Measurements from ENCODE around the gene RAB11B. TPM values are rescaled to one million over a fixed set of nuclear protein-coding genes. Genes with fewer than 3 reads are reported as not detected.

The RAB11B gene
- total and polyA plus RNA-seq, 2 of the 13 experiments (the other 11 are each of a cell fraction or from before 2014, with no cell fraction given) = 6.0 to 28.4 TPM

- DNase-seq (ENCODE audit: low spot score) (no peak), FAIRE-seq (no peak), ATAC-seq (no peak)
- intact Hi-C loops (cut with micrococcal nuclease; ENCODE audit: unreplicated experiment) (no loop called here), in situ Hi-C loops (cut with HindIII; ENCODE audit: extremely low pct_ligation_motif_present, low pct_unique_long_range_greater_than_20kb) (no loop called here)
- Histone ChIP-seq H3K36me3 (replicated peaks in 1 of 2; ENCODE audit: control insufficient read depth in 1 of 2, insufficient read depth in 2 of 2, low read length in 2 of 2) (peaks cover 0 to 5% of the 10 kb centered on the region in 2 experiments; a peak in 1 of 5 replicates), H3K9me3 (ENCODE audit: low read length) (no peaks in the 10 kb centered on the region), H3K9ac (ENCODE audit: insufficient read depth, low read depth, low read length) (no peak overlapping the region), H3K27ac (ENCODE audit: extremely low read length, insufficient read depth, low read length) (no peak overlapping the region), H4K20me1 (ENCODE audit: insufficient read depth, low read length) (no peaks in the 10 kb centered on the region), H3K79me2 (ENCODE audit: insufficient read depth, low read length) (no peaks in the 10 kb centered on the region), H3K4me1 (ENCODE audit: insufficient read depth, low read length) (peaks cover 70% of the 10 kb centered on the region), H2AFZ (ENCODE audit: low read length) (no peak overlapping the region), H3K27me3 (ENCODE audit: control insufficient read depth in 1 of 2, insufficient read depth in 2 of 2, low read length in 2 of 2) (peaks cover 0 to 3% of the 10 kb centered on the region in 2 experiments; a peak in 1 of 5 replicates), H3K4me2 (ENCODE audit: low read depth, low read length) (peak overlapping the region; percentile 28; the same call in 1 of the 2 replicates), H3K4me3 (replicated peaks in 1 of 3; ENCODE audit: insufficient read depth in 1 of 3, low read depth in 2 of 3, low read length in 3 of 3) (no peak overlapping the region; a peak in 1 of 6 replicates)
- 88% methylated on average over 13 of the region's 13 CpGs for WGBS (ENCODE audit: low lambda C conversion rate)
- POLR2A ChIA-PET = interaction anchor here (1.2 to 1.7 kb wide), 3 partner anchors 14 to 57 kb away, joined by 3 to 8 read pairs (median 4); partner anchors contain the start of gene RAB11B
- no TSS peak for BruUV-seq (replicated peaks)
- CTCF ChIA-PET (ENCODE audit: low intra/inter-chr PET ratio, low total read pairs) = no interaction called here
- TF ChIP-seq FOXA3 (CRISPR knock-in tag; IDR thresholded peaks at IDR 0.05) (no peak), MLLT10 (CRISPR knock-in tag; IDR thresholded peaks at IDR 0.05) (no peak), CENPX (CRISPR knock-in tag; IDR thresholded peaks at IDR 0.05) (no peak), TAF1 (CRISPR knock-in tag; IDR thresholded peaks at IDR 0.05) (no peak), ZNF766 (CRISPR knock-in tag; IDR thresholded peaks at IDR 0.05; ENCODE audit: borderline replicate concordance) (no peak), ZNF276 (CRISPR knock-in tag; IDR thresholded peaks at IDR 0.05; ENCODE audit: low read depth) (no peak), CERS6 (CRISPR knock-in tag; IDR thresholded peaks at IDR 0.05) (no peak), GLI4 (CRISPR knock-in tag; IDR thresholded peaks at IDR 0.05; ENCODE audit: borderline replicate concordance) (no peak), ZNF619 (CRISPR knock-in tag; IDR thresholded peaks at IDR 0.05) (no peak), MTERF4 (CRISPR knock-in tag; IDR thresholded peaks at IDR 0.05) (no peak), POLR2AphosphoS2 (IDR thresholded peaks at IDR 0.05; ENCODE audit: low read depth, low read length) (no peak), SKI (IDR thresholded peaks at IDR 0.05; ENCODE audit: partially characterized antibody) (no peak), TRIM24 (CRISPR knock-in tag; IDR thresholded peaks at IDR 0.05) (no peak), RNF2 (conservative IDR thresholded peaks at IDR 0.05; ENCODE audit: low read depth) (no peak), ZFP37 (CRISPR knock-in tag; IDR thresholded peaks at IDR 0.05; ENCODE audit: borderline replicate concordance) (no peak), ZNF33A (CRISPR knock-in tag; IDR thresholded peaks at IDR 0.05; ENCODE audit: borderline replicate concordance) (no peak), ZBTB33 (CRISPR knock-in tag; IDR thresholded peaks at IDR 0.05) (peak; percentile 47; the same call in 1 of the 2 replicates), KLF11 (CRISPR knock-in tag; IDR thresholded peaks at IDR 0.05) (no peak), POLR2A (IDR thresholded peaks at IDR 0.05; ENCODE audit: insufficient read depth in 1 of 2, low read depth in 2 of 2, low read length in 2 of 2) (peak in 1 of 2 experiments; percentile 11; a peak in 1 of 4 replicates), ZSCAN29 (CRISPR knock-in tag; conservative IDR thresholded peaks at IDR 0.05) (no peak), SP1 (IDR thresholded peaks at IDR 0.05) (no peak), SP1 (CRISPR knock-in tag; IDR thresholded peaks at IDR 0.05) (no peak)
These were observed 23.2 kb upstream of the RAB11B start for GRCh38 chr19:8366961-8367326.
